Fibroblast of the aortic adventitia (primary cell): ENCODE measurements around the gene CSNK1G3. TPM values are rescaled to one million over a fixed set of nuclear protein-coding genes. Genes with fewer than 3 reads are reported as not detected.

Experiments
- DNase-seq: peaks from one replicate; pipeline ENCODE4 v3.0.0-alpha.2; 2010; ENCODE audit warnings: low read depth
- H3K4me3 ChIP-seq: 2 replicates; pipeline ENCODE4 v1.5.1; 2011; ENCODE audit warnings: low read depth, mild to moderate bottlenecking, control low read depth, low read length, moderate library complexity
- total RNA-seq: library from RNA; depleted of rRNA; stranded (reverse); fragments of >200 nt; gene quantifications from 2 replicates; pipeline ENCODE4 v1.2.3, GENCODE V29; 2012; ENCODE audit warnings: low replicate concordance
- TF ChIP-seq, protein P1 (sequence below): IDR thresholded peaks from 2 replicates; pipeline ENCODE4 v1.5.1; 2011; ENCODE audit warnings: mild to moderate bottlenecking, low read length, control low read depth, inconsistent platforms; ENCODE audit not compliant: insufficient read depth

CSNK1G3 gene
- total RNA-seq, 1 donor: 73.8 TPM

GRCh38 chr5:123549256-123549904 is 37.4 kb downstream of the CSNK1G3 start:
- TF ChIP-seq, protein P1, sequence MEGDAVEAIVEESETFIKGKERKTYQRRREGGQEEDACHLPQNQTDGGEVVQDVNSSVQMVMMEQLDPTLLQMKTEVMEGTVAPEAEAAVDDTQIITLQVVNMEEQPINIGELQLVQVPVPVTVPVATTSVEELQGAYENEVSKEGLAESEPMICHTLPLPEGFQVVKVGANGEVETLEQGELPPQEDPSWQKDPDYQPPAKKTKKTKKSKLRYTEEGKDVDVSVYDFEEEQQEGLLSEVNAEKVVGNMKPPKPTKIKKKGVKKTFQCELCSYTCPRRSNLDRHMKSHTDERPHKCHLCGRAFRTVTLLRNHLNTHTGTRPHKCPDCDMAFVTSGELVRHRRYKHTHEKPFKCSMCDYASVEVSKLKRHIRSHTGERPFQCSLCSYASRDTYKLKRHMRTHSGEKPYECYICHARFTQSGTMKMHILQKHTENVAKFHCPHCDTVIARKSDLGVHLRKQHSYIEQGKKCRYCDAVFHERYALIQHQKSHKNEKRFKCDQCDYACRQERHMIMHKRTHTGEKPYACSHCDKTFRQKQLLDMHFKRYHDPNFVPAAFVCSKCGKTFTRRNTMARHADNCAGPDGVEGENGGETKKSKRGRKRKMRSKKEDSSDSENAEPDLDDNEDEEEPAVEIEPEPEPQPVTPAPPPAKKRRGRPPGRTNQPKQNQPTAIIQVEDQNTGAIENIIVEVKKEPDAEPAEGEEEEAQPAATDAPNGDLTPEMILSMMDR: no peak
- H3K4me3 ChIP-seq: no peak overlapping the region
- DNase-seq: no peak

- no peak for DNase-seq
- TF ChIP-seq, protein P1: no peak
- H3K4me3 ChIP-seq: no peak overlapping the region
Observed at GRCh38 chr5:123554601-123555000, 42.6 kb downstream of the CSNK1G3 start.

DNA sequence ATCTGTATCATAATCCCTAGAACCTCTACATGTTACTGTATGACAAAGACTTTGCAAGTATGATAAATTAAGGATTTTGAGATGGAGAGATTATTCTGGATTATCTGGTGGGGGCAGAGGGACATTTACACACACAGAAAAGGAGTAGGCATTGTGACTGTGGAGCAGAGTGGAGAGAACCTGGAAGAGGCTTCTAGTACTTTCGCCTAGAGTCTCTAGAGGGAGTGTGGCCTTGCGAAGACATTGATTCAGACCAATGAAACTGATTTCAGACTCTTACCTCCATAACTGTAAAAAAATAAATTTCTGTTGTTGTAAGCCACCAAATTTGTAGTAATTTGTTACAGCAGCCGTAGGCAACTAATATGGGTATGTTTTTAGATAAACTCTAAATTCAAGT is 45.9 kb downstream of the CSNK1G3 start:
- DNase-seq: no peak
- H3K4me3 ChIP-seq: no peak overlapping the region
- TF ChIP-seq, protein P1: no peak

GRCh38 chr5:123558762-123559433 is 46.9 kb downstream of the CSNK1G3 start:
- H3K4me3 ChIP-seq: no peak overlapping the region
- DNase-seq: no peak
- TF ChIP-seq, protein P1: no peak

- peak; percentile 23 for DNase-seq
- TF ChIP-seq, protein P1: no peak
- no peak overlapping the region for H3K4me3 ChIP-seq
Observed at GRCh38 chr5:123559434-123559775, 47.4 kb downstream of the CSNK1G3 start.

GRCh38 chr5:123561230-123561629 is 49.3 kb downstream of the CSNK1G3 start:
- DNase-seq: no peak
- no peak overlapping the region for H3K4me3 ChIP-seq
- TF ChIP-seq, protein P1: no peak
